ENCODE measurements around the gene CCDC190. TPM values are rescaled to one million over a fixed set of nuclear protein-coding genes. Genes with fewer than 3 reads are reported as not detected.

CCDC190 gene
- total and polyA plus RNA-seq, 9 donors: 0.43 TPM; not detected in 8

- intact Hi-C loops (cut with DNase I): no loop called here
- TF ChIP-seq POLR2A (IDR thresholded peaks at IDR 0.05) (no peak), CTCF (IDR thresholded peaks at IDR 0.05) (no peak), EP300 (IDR thresholded peaks at IDR 0.05) (no peak)
- 11 to 18% (median 14%) methylated on average over 2 of the region's 2 CpGs for WGBS, 3 donors
These were observed 29.0 kb upstream of the CCDC190 start for GRCh38 chr1:162889989-162890388.

GRCh38 chr1:162886705-162887104 lies 25.7 kb upstream of the CCDC190 start:
- Histone ChIP-seq H3K4me3 (no peak overlapping the region), H3K27me3 (no peaks in the 10 kb centered on the region), H3K27ac (no peak overlapping the region), H3K9me3 (no peaks in the 10 kb centered on the region), H3K36me3 (no peaks in the 10 kb centered on the region), H3K4me1 (ENCODE audit: insufficient read depth) (no peaks in the 10 kb centered on the region)
- 96 to 98% (median 96%) methylated on average over 2 of the region's 2 CpGs for WGBS, 3 donors
- intact Hi-C loops (cut with DNase I): no loop called here
- no peak for DNase-seq
- TF ChIP-seq CTCF (IDR thresholded peaks at IDR 0.05): no peak
- TF ChIP-seq EP300 (IDR thresholded peaks at IDR 0.05): no peak
- no peak for TF ChIP-seq POLR2A (IDR thresholded peaks at IDR 0.05)

More at GRCh38 chr1:162889989-162890388, 29.0 kb upstream of the CCDC190 start:
- Histone ChIP-seq H3K4me3 (no peak overlapping the region), H3K9me3 (no peaks in the 10 kb centered on the region), H3K27me3 (no peaks in the 10 kb centered on the region), H3K36me3 (no peaks in the 10 kb centered on the region), H3K4me1 (ENCODE audit: insufficient read depth) (no peaks in the 10 kb centered on the region), H3K27ac (no peak overlapping the region)
- DNase-seq: no peak

- Histone ChIP-seq H3K4me1 (ENCODE audit: insufficient read depth) (no peaks in the 10 kb centered on the region), H3K9me3 (no peaks in the 10 kb centered on the region), H3K27ac (no peak overlapping the region), H3K4me3 (no peak overlapping the region), H3K27me3 (no peaks in the 10 kb centered on the region), H3K36me3 (no peaks in the 10 kb centered on the region)
- WGBS, 3 donors: 26 to 34% (median 27%) methylated on average over 3 of the region's 3 CpGs
- no peak for DNase-seq
- intact Hi-C loops (cut with DNase I): no loop called here
- TF ChIP-seq EP300 (IDR thresholded peaks at IDR 0.05) (no peak), CTCF (IDR thresholded peaks at IDR 0.05) (no peak), POLR2A (IDR thresholded peaks at IDR 0.05) (no peak)
These were observed 24.3 kb upstream of the CCDC190 start for GRCh38 chr1:162885265-162885664.

- H3K9me3 ChIP-seq: no peaks in the 10 kb centered on the region
- 72 to 83% (median 75%) methylated on average over 1 of the region's 1 CpG for WGBS, 3 donors
- H3K4me3 ChIP-seq: no peak overlapping the region
- intact Hi-C loops (cut with DNase I): no loop called here
- DNase-seq: no peak
- TF ChIP-seq CTCF (IDR thresholded peaks at IDR 0.05) (no peak), EP300 (IDR thresholded peaks at IDR 0.05) (no peak), POLR2A (IDR thresholded peaks at IDR 0.05) (no peak)
- H3K27me3 ChIP-seq: no peaks in the 10 kb centered on the region
- no peak overlapping the region for H3K27ac ChIP-seq
- no peaks in the 10 kb centered on the region for H3K36me3 ChIP-seq
- no peaks in the 10 kb centered on the region for H3K4me1 ChIP-seq (ENCODE audit: insufficient read depth)
These were observed 23.9 kb upstream of the CCDC190 start for GRCh38 chr1:162884831-162885230.

All from ovary (tissue), 9 donors.